GM19043 (cell line): ENCODE data around the gene APH1B.
"Not testable (repeated sequence)": the region's sequence is repeated elsewhere in the genome, so short reads cannot be mapped to it uniquely, and the experiment has no call there.

Experiments
- ATAC-seq: cut with Tn5 transposase; IDR thresholded peaks from one replicate; pipeline ENCODE4 v1.9.1; 2021; ENCODE audit warnings: low read depth; ENCODE audit not compliant: unreplicated experiment

APH1B gene

DNA sequence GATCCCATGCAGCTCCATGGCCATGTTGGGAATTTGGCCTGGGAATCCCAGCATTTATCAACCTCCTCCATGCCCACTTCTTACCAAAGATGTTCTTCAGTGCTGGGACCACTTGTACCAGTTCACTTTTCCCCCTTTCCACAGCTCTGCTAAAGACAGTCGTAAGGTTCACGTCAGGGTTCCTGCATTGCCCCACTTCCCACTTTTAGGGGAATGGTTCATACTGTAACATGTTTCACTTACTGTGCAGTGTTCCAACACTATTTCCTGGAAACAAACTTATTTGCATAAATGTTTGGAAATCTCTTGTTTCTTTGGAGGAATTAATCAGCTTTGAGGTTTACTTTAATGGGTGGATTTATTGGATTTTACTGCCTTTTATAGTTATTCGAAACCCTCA, 17.0 kb downstream of the APH1B start:
- ATAC-seq = no peak

- no peak for ATAC-seq
Measured at GRCh38 chr15:63295341-63295740, 17.9 kb downstream of the APH1B start.

- ATAC-seq = no peak
Measured at GRCh38 chr15:63296195-63296594, 18.8 kb downstream of the APH1B start.

DNA sequence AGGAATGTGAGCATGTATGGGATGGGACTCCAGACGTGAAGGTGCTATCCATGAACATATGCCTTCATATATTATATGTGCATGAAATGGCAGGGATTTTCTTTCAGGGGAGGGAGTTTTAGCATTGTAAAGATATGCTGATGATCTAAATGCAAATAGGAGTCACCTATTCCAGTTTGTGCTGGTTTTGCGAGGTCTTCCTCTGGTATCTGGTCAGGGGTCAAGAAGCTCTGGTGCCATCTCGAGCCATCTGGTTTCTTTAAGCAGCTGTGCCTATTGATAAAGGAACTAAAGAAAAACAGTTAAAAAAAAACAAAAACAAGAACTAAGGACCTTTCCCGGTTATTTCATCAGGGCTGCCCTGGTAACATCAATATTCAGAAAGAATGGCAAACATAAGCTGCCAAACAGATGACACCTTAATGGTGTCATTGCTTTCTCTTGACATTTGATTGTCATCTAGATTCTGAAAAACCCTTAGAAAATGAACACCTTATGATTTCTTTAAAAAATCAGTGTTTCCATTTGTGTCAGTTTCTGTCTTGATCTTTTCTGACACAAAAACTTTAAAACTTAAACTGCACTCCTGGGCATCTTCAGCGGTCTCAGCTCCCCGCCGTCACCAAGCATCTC, 22.7 kb downstream of the APH1B start:
- ATAC-seq = no peak

DNA sequence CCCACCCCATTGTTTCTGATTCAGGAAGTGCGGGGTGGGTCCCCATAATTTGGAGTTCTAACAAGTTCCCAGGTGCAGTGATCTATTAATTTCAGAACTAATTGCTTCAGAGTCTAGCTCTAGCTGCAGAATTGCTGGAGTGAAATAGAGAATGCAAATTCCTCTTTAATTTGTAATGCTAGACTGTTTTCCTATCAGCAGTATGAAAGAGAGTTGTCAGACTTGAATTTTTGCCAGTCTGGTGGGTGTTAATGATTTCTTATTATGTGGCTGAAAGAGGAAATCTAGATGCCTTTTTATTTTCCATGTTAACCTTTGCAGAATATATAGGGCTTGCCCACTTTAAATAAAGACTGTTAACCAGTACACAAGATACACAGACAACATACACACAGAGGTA, 23.7 kb downstream of the APH1B start:
- ATAC-seq = no peak

- no peak for ATAC-seq
Measured at GRCh38 chr15:63305260-63305659, 27.9 kb downstream of the APH1B start.

- ATAC-seq = no peak
Measured at GRCh38 chr15:63306492-63307073, 29.2 kb downstream of the APH1B start.

- no peak for ATAC-seq
Measured at GRCh38 chr15:63308491-63308890, 31.1 kb downstream of the APH1B start.

- ATAC-seq = no peak
Measured at GRCh38 chr15:63308947-63309346, 31.5 kb downstream of the APH1B start.

DNA sequence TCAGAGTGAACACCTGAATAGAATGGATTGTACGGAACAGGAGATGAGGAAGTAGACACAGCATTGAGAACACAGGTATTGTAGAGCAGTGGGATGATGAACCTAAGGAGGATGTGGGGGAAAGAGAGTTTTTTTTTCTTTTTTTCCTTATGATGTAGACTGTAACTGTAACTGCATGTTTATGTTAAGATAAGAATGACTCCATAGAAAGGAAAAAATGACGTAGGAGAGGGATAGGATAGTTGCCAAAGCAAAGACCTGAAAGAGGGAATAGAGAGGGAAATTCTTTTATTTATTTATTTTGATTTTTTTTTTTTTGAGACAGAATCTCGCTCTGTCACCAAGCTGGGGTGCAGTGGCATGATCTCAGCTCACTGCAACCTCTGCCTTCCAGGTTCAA, 33.2 kb downstream of the APH1B start:
- ATAC-seq = no peak

- ATAC-seq = no peak
Measured at GRCh38 chr15:63312286-63312685, 34.9 kb downstream of the APH1B start.

- ATAC-seq = no peak
Measured at GRCh38 chr15:63313825-63314224, 36.4 kb downstream of the APH1B start.

DNA sequence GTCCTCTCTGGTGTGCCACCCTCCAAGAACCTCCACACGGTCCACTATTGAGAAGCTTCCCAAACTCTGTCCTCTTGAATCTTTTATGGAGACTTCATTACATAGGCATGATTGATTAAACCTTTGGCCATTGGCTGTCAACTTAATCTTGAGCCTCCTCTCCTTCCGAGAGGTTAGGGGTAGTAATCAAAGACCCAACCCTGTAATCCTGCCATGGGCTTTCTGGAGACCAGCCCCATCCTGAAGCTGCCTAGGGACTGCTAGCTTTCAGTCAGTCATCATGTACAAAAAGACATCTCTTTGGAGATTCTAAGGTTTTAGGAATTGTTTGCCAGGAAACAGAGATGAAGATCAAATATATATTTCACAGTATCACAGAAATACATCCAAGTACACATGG, 37.0 kb downstream of the APH1B start:
- no peak for ATAC-seq

DNA sequence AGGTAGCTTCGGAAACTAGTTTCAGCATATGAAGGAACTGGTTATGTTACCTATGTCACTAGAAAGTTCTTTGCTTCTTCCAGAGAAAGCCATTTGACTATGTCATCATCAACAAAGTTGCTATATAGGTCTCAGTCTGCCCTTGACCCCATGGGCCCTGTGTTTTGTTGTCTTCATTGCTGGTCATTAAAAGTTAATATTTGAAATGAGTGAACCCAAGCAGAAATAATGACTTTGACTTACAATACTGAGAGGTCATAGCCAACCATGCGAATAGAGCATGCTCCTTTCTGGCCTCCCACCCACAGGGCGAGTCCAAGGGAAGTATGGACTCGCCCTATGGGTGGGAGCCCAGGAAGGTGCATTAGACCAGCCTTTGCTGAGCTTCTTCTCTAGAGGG, 40.9 kb downstream of the APH1B start:
- ATAC-seq = no peak

GRCh38 chr15:63319065-63319464, 41.7 kb downstream of the APH1B start:
- ATAC-seq = no peak

DNA sequence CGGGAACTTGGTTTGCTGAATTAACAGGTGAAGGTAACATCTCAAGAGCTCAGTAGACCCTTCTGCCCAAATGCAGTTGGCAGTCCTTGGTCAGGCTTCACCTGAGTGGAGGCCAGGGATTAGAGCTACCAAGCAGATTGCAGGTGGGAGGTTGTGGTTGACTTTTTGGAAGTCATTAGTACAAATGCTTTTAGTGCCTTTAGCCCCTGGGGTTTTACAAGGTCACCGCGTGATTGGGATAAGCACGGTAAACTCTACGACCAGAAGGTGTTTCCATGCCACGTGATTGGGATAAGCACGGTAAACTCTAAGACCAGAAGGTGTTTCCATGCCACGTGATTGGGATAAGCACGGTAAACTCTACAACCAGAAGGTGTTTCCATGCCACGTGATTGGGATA, 43.0 kb downstream of the APH1B start:
- not testable (repeated sequence) for ATAC-seq

DNA sequence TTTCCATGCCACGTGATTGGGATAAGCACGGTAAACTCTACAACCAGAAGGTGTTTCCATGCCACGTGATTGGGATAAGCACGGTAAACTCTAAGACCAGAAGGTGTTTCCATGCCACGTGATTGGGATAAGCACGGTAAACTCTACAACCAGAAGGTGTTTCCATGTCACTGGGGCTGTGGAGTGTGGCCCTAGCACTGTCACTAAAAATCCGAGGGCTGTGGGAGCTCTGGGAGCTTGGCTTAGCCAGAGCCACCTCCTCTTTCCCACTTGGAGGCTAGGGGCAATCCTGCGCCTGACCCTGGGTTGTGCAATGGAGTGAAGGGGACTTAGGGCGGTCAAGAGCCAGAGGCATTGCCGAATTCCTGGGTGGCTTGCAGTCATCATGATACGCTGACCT, 43.6 kb downstream of the APH1B start:
- not testable (repeated sequence) for ATAC-seq

DNA sequence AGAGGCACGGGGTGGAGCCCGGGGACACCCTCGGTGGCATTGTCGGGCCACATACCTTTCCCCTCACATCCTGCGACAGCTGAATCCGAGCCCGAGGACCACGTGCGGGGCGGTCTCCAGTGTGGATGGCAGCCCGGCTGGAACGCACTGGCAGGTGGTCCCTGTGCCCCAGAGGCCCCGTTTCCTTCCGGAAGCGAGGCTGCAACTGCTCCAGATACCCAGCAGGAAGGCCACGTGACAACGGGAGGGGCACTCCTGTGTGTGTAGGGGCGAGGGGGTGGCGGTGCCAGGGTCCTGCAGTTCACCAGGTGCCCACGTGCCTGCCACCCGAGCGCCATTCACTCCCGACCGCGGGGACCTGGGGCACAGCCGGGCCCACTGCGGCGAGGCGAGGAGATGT, 44.1 kb downstream of the APH1B start:
- no peak for ATAC-seq

DNA sequence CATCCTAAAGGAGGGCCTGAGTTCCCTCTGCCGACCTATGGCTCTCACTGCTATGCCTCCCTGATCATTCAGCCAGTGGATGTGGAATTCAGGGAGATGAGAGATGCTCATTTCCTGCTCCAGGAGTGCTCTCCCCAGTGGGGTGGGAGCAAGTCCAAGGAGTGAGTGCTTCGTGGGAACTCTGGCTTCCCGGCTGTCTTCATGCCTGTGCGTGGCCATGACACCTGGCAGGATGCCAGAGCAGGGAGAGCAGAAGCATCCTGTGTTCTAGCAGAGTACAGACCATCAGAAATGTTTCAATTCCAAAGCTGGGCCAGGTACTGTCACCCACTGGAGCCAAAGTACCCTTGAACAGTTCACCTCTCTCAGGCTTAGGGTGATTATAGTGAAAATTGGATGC, 45.1 kb downstream of the APH1B start:
- ATAC-seq = no peak

DNA sequence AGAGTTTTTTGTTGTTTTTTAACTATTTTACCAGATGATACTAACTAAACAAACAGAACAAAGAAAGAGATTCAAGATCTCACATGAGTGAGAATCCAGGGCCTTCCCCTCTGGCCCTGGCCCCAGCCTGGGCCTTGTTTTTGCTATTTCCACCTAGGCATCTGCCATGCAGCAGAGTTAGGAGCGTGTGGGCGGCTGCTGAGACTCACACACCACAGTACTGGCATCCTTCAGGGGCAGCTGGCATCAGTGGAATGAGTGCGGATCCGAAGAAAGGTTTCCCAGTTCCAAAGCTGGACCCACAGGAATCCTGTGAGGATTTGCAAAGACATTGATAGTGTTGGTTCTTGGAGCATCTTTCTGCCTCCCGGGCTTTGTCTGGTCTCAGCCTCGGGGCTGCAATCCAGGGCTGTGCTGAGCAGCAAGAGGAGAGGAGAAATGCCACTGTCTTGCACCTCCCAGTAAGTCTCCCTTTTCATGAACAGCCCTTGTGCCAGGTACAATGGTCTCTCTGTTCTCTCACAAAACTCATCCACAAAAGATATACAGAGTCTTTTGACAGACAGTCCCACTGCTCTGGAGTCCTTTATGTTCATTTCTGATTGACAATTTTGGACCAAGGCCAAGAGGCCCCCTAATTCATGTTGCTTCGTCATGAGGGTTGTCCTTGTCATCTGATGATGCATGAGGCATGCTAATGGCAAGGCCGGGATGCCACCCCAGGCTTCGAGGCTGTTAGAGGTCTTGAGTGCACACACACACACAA, 46.6 kb downstream of the APH1B start:
- ATAC-seq = no peak

DNA sequence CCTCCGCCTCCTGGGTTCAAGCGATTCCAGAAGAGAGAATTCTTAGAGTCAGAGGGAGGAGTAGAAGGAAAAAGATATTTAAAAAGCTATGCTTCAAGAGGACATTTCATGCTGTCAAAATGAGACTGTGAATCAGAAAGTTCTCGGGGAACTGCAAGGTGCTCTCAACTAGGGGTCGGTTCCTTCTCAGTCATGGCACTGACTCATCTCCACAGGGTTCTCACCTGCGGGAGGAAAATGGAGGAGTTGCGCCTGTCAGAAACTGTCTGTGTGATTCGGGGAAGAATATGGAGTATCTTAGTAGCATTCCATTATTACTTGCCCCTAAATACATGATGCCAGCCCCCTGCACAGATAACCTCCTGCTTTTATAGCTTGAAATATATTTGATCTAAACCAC, 47.4 kb downstream of the APH1B start:
- ATAC-seq = no peak
